Testis (tissue), 2 donors: ENCODE results near the gene TEX30.

Source experiments
- CTCF ChIP-seq, 3 experiments: fragments of 450-650 bp in 2 of 3; fragments of 200-600 bp in 1 of 3; sonication (generic) in 1 of 3; IDR thresholded peaks; one replicate each; pipeline ENCODE4 v1.5.1; 2016 to 2019; ENCODE audit warnings: antibody characterized with exemption in 3 of 3, mild to moderate bottlenecking in 2 of 3, moderate library complexity in 1 of 3
- POLR2A ChIP-seq: fragments of 450-650 bp; IDR thresholded peaks from one replicate; pipeline ENCODE4 v1.6.1; 2017; ENCODE audit warnings: antibody characterized with exemption, mild to moderate bottlenecking, moderate library complexity

DNA sequence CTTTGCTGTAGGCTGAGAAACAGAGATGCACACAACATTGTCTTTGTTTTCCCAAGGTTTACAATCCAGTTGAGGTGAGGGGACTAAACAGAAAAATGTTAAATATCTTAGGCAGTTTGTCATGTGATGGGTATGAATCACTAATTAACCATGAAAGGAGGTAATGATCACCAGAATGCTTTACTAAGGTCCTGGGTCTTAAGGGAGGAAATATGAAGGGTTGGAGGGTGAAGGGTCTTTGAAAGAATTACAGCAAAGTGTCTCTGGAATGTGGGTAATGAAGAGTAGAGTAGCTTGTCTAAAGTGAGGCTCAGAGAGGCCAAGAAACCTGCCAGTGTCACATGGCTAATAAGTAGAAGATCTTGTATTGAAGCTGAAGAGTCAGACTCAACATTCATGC lies 44.3 kb upstream of the TEX30 start:
- TF ChIP-seq CTCF (IDR thresholded peaks at IDR 0.05), result no peak
- no peak for TF ChIP-seq POLR2A
